Measurements from ENCODE around the gene CA9. TPM values are rescaled to one million over a fixed set of nuclear protein-coding genes. Genes with fewer than 3 reads are reported as not detected.
A peak's percentile ranks its signal among the peaks of the same experiment; 100 is the strongest.

The CA9 gene
- total and polyA plus RNA-seq, 9 of the 15 experiments (the other 6 are each of a cell fraction or from before 2014, with no cell fraction given): 0.15 to 10.6 (median 0.60) TPM; not detected in 4

- ChIA-PET CTCF (ENCODE audit: low intra/inter-chr PET ratio) (no interaction called here), POLR2A (interaction anchor here (0.7 to 1.9 kb wide), 8 partner anchors 13 to 50 kb away, joined by 3 to 10 read pairs (median 4); partner anchors contain the start of genes CREB3 and TLN1)
- in situ Hi-C loops (cut with MboI) (no loop called here), intact Hi-C loops (cut with micrococcal nuclease) (no loop called here)
- Histone ChIP-seq H3K27me3 (ENCODE audit: control insufficient read depth in 2 of 2, insufficient read depth in 2 of 2, low read length in 2 of 2) (no peaks in the 10 kb centered on the region), H3K27ac (ENCODE audit: extremely low read depth, low read depth, low read length) (peak overlapping the region; percentile 86), H3K79me2 (ENCODE audit: control insufficient read depth, insufficient read depth, low read length) (no peaks in the 10 kb centered on the region), H3K4me3 (peak overlapping the region; percentile 72), H2AFZ (ENCODE audit: low read depth, low read length) (peak overlapping the region; percentile 91), H3K4me1 (replicated peaks in 1 of 2; ENCODE audit: control insufficient read depth in 2 of 2, insufficient read depth in 2 of 2, low read length in 2 of 2) (peaks cover 12 to 23% of the 10 kb centered on the region in 2 experiments; a peak in 4 of 5 replicates), H4K20me1 (replicated peaks; ENCODE audit: control insufficient read depth, insufficient read depth, low read length) (no peaks in the 10 kb centered on the region), H3K9me3 (replicated peaks; ENCODE audit: control insufficient read depth, insufficient read depth, low read depth, low read length) (no peaks in the 10 kb centered on the region), H3K9me1 (ENCODE audit: control insufficient read depth, insufficient read depth, low read length) (no peaks in the 10 kb centered on the region), H3K36me3 (ENCODE audit: control insufficient read depth, insufficient read depth, low read length) (peaks cover 3% of the 10 kb centered on the region; the same call in 2 of the 3 replicates), H3K4me2 (ENCODE audit: insufficient read depth, low read length) (peak overlapping the region; percentile 89), H3K9ac (ENCODE audit: insufficient read depth in 1 of 2, low read depth in 2 of 2, low read length in 2 of 2) (peak overlapping the region; percentile 73 to 92)
- ATAC-seq (peak; percentile 92), DNase-seq (ENCODE audit: extremely low read depth in 1 of 4, low spot score in 3 of 4) (peak; percentile 78 to 84 (median 78)), FAIRE-seq (peak; percentile 26)
- BruUV-seq (replicated peaks): no TSS peak
- WGBS (ENCODE audit: insufficient coverage, low coverage, missing lambda C conversion rate): 0% methylated on average over 8 of the region's 61 CpGs
- no peak for TF ChIP-seq ZNF146 (CRISPR knock-in tag; IDR thresholded peaks at IDR 0.05; ENCODE audit: unreplicated experiment)
- peak in 1 of 2 experiments; percentile 78; a peak in 2 of 4 replicates for TF ChIP-seq SRF (CRISPR knock-in tag; IDR thresholded peaks at IDR 0.05)
- peak in 1 of 2 experiments; percentile 74 for TF ChIP-seq MAZ (CRISPR knock-in tag; conservative IDR thresholded peaks at IDR 0.05 in 1 of 2, IDR thresholded peaks at IDR 0.05 in 1 of 2)
- TF ChIP-seq NKRF (IDR thresholded peaks at IDR 0.05; ENCODE audit: borderline replicate concordance): 0 out of 2 replicates have a peak, but pooled peaks have one; percentile 26
- TF ChIP-seq EGR1 (conservative IDR thresholded peaks at IDR 0.05): peak; percentile 26
- peak; percentile 59 for TF ChIP-seq POLR2B (IDR thresholded peaks at IDR 0.05; ENCODE audit: low read depth, partially characterized antibody)
- TF ChIP-seq ZNF717 (CRISPR knock-in tag; IDR thresholded peaks at IDR 0.05): no peak
- TF ChIP-seq VEZF1 (CRISPR knock-in tag; IDR thresholded peaks at IDR 0.05): peak; percentile 87
- peak; percentile 19 for TF ChIP-seq KDM5B (IDR thresholded peaks at IDR 0.05; ENCODE audit: insufficient replicate concordance, low read depth, low read length)
- TF ChIP-seq SUPT5H (IDR thresholded peaks at IDR 0.05): peak; percentile 70
- TF ChIP-seq EP400 (IDR thresholded peaks at IDR 0.05): peak; percentile 53; the same call in 1 of the 2 replicates
- peak; percentile 76 for TF ChIP-seq RBFOX2 (IDR thresholded peaks at IDR 0.05; ENCODE audit: low read depth, low read length)
- peak; percentile 42 to 78; a peak in 1 of 4 replicates for TF ChIP-seq MNT (conservative IDR thresholded peaks at IDR 0.05)
- TF ChIP-seq ERF (CRISPR knock-in tag; IDR thresholded peaks at IDR 0.05): no peak
- TF ChIP-seq POLR2G (IDR thresholded peaks at IDR 0.05; ENCODE audit: low read depth, low read length): peak; percentile 79
Observed at GRCh38 chr9:35690614-35691333, 17.0 kb downstream of the CA9 start.

Data from K562 (cell line).